BJ (cell line): ENCODE data around the gene MT3. TPM values are rescaled to one million over a fixed set of nuclear protein-coding genes. Genes with fewer than 3 reads are reported as not detected.
A peak's percentile ranks its signal among the peaks of the same experiment; 100 is the strongest.
"Not testable (repeated sequence)": the region's sequence is repeated elsewhere in the genome, so short reads cannot be mapped to it uniquely, and the experiment has no call there.

Source experiments
- CTCF ChIA-PET: fragments of 350-600 bp; formaldehyde crosslinking; extraction: SDS; loops from one replicate; lab custom pipeline; 2021; ENCODE audit warnings: antibody characterized with exemption, inconsistent platforms; lab: Yijun Ruan, JAX
- POLR2A ChIA-PET: fragments of 300-600 bp; sonication (Branson Sonifier 250); formaldehyde crosslinking; extraction: SDS; loops from one replicate; lab custom pipeline; 2021; ENCODE audit warnings: antibody characterized with exemption; lab: Charles Lee
- DNase-seq: peaks from one replicate; pipeline ENCODE4 v3.0.0-alpha.2; 2011; ENCODE audit warnings: low read depth
- H3K27me3 ChIP-seq: 2 replicates; pipeline ENCODE4 v1.6.0; 2011; ENCODE audit warnings: low read length; ENCODE audit not compliant: control insufficient read depth, insufficient read depth
- H3K36me3 ChIP-seq: 2 replicates; pipeline ENCODE4 v1.5.1; 2011; ENCODE audit warnings: low read length; ENCODE audit not compliant: control insufficient read depth, insufficient read depth
- H3K4me3 ChIP-seq: 2 replicates; pipeline ENCODE4 v1.5.1; 2011; ENCODE audit warnings: low read depth, mild to moderate bottlenecking, control low read depth, low read length
- polyA plus RNA-seq: library from polyadenylated mRNA; depleted of rRNA; stranded (reverse); fragments of >200 nt; gene quantifications from 2 replicates; pipeline ENCODE4 v1.2.3, GENCODE V29; 2011
- TF ChIP-seq, protein P1 (sequence below): IDR thresholded peaks from 2 replicates; pipeline ENCODE4 v1.5.1; 2011; ENCODE audit warnings: low read depth, mild to moderate bottlenecking, control low read depth, inconsistent platforms, low read length, moderate library complexity; ENCODE audit not compliant: insufficient read depth

The MT3 gene
- polyA plus RNA-seq, 1 experiment = not detected

DNA sequence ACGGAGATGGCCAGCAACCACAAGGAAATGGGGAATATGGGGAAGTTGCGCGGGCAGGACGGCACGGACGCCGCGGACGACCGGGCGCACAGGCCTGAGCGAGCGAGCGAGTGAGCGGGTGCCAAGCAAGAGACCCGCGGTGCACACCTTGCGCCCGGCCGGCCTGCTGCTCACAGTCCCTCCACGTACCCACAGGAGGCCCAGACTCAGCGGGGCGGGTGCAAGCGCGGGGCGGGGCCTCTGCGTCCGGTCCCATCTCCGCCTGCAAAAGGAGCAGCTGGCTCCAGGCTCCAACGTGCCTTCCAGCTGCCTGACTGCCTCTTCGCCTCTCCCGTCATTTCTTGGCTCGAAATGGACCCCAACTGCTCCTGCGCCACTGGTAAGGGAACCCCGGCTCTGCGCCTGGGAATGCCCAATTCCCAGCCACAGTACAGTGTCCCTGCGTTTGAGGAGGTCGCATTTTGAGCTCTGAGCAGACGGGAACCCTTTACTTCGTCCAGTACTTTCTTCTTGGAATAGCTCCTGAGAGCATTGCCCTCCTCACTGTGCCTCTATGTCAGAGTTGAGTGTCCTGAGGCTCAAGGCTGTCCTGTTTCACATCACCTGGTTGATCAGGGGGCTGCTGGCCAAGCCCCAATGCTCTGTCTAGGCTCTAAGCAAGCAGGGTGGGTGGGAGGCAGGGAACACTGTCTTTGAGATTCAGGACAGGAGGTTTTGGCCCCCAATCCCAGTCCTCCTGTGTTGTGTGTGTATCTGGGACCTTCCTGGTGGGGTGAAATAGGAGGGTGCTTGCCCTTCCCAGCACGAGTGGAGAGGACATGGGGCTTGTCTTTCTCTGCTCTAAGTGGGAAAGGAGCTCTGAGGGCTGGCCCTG lies 28.1 kb downstream of the MT3 start:
- Histone ChIP-seq H3K4me3 (peak overlapping the region; percentile 34), H3K36me3 (no peaks in the 10 kb centered on the region), H3K27me3 (no peaks in the 10 kb centered on the region)
- ChIA-PET CTCF (interaction anchor here (1.3 kb wide), 1 partner anchor 8 kb away, joined by 3 read pairs; the partner anchor contains the start of gene MT1E), POLR2A (interaction anchor here (0.6 to 1.2 kb wide), 2 partner anchors 8 to 14 kb away, joined by 3 to 17 read pairs; partner anchors contain the start of gene MT1E)
- TF ChIP-seq, protein P1, sequence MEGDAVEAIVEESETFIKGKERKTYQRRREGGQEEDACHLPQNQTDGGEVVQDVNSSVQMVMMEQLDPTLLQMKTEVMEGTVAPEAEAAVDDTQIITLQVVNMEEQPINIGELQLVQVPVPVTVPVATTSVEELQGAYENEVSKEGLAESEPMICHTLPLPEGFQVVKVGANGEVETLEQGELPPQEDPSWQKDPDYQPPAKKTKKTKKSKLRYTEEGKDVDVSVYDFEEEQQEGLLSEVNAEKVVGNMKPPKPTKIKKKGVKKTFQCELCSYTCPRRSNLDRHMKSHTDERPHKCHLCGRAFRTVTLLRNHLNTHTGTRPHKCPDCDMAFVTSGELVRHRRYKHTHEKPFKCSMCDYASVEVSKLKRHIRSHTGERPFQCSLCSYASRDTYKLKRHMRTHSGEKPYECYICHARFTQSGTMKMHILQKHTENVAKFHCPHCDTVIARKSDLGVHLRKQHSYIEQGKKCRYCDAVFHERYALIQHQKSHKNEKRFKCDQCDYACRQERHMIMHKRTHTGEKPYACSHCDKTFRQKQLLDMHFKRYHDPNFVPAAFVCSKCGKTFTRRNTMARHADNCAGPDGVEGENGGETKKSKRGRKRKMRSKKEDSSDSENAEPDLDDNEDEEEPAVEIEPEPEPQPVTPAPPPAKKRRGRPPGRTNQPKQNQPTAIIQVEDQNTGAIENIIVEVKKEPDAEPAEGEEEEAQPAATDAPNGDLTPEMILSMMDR = no peak
- DNase-seq = no peak

DNA sequence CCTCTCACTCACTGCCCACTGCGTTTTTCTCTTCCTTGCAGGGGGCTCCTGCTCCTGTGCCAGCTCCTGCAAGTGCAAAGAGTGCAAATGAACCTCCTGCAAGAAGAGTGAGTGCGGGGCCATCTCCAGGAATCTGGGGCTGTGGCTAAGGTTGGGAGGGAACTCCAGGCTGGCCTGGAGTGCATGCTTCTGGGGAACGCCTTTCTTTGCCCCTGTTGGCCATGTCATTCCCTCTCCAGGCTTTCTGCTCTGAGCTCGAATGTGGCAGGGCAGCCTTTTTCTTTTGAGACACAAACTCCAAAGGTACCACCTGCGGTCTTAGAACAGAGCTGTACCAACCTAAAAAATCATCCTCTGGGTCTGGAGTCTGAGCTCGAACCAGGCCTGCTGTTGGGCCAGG lies 28.8 kb downstream of the MT3 start:
- DNase-seq = no peak

DNA sequence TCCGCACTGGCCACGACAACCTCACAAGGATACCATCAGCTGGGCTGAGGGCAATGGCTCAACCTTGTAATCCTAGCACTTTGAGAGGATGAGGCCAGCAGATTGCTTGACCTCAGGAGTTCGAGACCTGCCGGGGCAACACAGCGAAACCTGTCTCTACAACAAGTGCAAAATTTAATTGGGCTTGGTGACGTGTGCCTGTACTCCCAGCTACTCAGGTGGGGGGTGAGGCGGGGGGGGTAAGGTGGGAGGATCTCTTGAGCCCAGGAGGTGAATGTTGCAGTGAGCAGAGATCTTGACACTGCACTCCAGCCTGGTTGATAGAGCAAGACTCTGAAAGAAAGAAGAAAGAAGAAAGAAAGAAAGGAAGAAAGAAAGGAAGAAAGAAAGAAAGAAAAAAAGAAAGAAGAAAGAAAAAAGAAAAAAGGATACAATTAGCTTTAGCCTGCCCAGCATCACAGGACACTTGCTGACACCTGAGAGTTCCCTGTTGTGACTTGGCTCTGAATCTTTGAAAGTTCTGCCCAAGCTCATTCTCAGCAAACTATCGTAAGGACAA lies 31.1 kb downstream of the MT3 start:
- Histone ChIP-seq H3K27me3 (no peaks in the 10 kb centered on the region), H3K4me3 (no peak overlapping the region), H3K36me3 (no peaks in the 10 kb centered on the region)
- POLR2A ChIA-PET = no interaction called here
- no peak for DNase-seq
- TF ChIP-seq, protein P1 = no peak
- CTCF ChIA-PET = interaction anchor here (1.5 kb wide), 1 partner anchor 20 kb away, joined by 3 read pairs; no protein-coding TSS in a partner anchor

More for the DNA sequence above, 28.8 kb downstream of the MT3 start:
- TF ChIP-seq, protein P1 = no peak
- ChIA-PET POLR2A (interaction anchor here (0.6 to 1.2 kb wide), 4 partner anchors 7 to 15 kb away, joined by 3 to 17 read pairs (median 4); partner anchors contain the start of genes MT1E and MT2A), CTCF (no interaction called here)
- Histone ChIP-seq H3K4me3 (no peak overlapping the region), H3K27me3 (no peaks in the 10 kb centered on the region), H3K36me3 (no peaks in the 10 kb centered on the region)

DNA sequence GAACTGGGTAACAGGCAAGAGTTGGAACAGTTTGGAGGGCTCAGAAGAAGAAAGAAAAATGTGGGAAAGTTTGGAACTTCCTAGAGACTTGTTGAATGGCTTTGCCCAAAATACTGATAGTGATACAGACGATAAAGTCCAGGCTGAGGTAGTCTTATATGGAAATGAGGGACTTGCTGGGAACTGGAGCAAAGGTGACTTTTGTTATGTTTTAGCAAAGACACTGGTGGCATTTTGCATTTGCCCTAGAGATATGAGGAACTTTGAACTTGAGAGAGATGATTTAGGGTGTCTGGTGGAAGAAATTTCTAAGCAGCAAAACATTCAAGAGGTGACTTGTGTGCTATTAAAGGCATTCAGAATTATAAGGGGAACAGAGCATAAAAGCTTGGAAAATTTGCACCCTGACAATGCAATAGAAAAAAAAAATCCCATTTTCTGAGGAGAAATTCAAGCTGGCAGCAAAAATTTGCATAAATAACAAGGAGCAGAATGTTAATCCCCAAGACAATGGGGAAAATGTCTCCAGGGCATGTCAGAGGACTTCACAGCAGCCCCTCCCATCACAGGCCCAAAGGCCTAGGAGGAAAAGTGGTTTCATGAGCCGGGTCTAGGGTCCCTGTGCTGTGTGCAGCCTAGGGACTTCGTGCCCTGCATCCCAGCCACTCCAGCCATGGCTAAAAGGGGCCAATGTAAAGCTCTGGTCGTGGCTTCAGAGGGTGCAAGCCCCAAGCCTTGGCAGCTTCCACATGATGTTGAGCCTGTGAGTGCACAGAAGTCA lies 32.5 kb downstream of the MT3 start:
- DNase-seq, H3K4me3 ChIP-seq, H3K27me3 ChIP-seq, H3K36me3 ChIP-seq, POLR2A ChIA-PET: not testable (repeated sequence)
- CTCF ChIA-PET = interaction anchor here (1.3 to 1.5 kb wide), 2 partner anchors 18 to 21 kb away, joined by 3 read pairs; no protein-coding TSS in a partner anchor

DNA sequence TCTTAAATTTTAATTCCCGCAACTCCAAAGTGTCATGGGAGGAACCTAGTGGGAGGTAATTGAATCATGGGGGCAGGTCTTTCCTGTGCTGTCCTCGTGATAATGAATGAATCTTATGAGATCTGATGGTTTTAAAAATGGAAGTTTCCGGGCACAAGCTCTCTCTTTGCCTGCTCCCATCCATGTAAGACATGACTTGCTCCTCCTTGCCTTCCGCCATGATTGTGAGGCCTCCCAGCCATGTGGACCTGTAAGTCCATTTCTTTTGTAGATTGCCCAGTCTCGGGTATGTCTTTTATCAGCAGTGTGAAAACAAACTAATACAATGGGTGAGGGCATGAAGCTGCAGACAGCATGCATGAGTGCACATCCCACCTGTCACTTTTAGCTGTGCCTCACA lies 33.9 kb downstream of the MT3 start:
- H3K4me3 ChIP-seq, H3K36me3 ChIP-seq, POLR2A ChIA-PET, DNase-seq, H3K27me3 ChIP-seq: not testable (repeated sequence)
- CTCF ChIA-PET = interaction anchor here (0.8 to 1.9 kb wide), 5 partner anchors 9 to 79 kb away, joined by 3 to 7 read pairs (median 3); partner anchors contain the start of gene MT1M
